Activated naive CD4-positive, alpha-beta T cell treated with anti-CD3 and anti-CD28 coated beads, Interleukin-2, amount 50 U/mL, for 24 hours (primary cell): ENCODE measurements around the gene ARHGEF40.

Source experiments
- H3K27ac Mint-ChIP-seq: one replicate; pipeline ENCODE4 v1.8.0; 2021; ENCODE audit warnings: mild to moderate bottlenecking, mixed read lengths
- H3K27me3 Mint-ChIP-seq: one replicate; pipeline ENCODE4 v1.8.0; 2021; ENCODE audit warnings: mixed read lengths
- H3K36me3 Mint-ChIP-seq: one replicate; pipeline ENCODE4 v1.8.0; 2021; ENCODE audit warnings: mixed read lengths
- H3K4me1 Mint-ChIP-seq: one replicate; pipeline ENCODE4 v1.8.0; 2021; ENCODE audit warnings: mixed read lengths
- H3K4me3 Mint-ChIP-seq: one replicate; pipeline ENCODE4 v1.8.0; 2021; ENCODE audit warnings: mild to moderate bottlenecking, mixed read lengths
- H3K9me3 Mint-ChIP-seq: one replicate; pipeline ENCODE4 v1.8.0; 2021; ENCODE audit warnings: mixed read lengths

The ARHGEF40 gene

GRCh38 chr14:21083565-21084325 lies 13.6 kb downstream of the ARHGEF40 start:
- Mint-ChIP-seq H3K4me1 (peaks cover 19% of the 10 kb centered on the region), H3K36me3 (no peaks in the 10 kb centered on the region), H3K27me3 (no peaks in the 10 kb centered on the region), H3K4me3 (no peak overlapping the region), H3K9me3 (no peaks in the 10 kb centered on the region), H3K27ac (no peak overlapping the region)

DNA sequence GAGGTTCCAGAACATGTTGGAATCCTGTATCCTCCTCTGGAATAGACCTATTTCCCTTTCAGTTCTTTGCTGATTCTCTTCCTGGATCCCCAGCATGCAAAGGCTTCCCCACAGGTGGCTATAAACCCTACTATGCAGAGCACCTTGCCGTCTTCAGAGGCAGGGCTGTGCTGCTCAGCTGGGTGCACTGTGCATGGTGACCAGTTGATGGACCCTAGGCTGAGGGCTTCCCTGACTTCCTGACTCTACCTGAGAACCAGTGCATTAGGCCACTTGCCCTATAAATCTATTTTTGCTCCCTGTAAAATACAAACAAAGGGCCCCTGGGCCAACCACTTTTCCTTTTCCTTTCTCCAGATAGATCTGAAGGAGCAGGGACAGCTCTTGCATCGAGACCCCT lies 14.3 kb downstream of the ARHGEF40 start:
- Mint-ChIP-seq H3K27me3 (no peaks in the 10 kb centered on the region), H3K4me1 (peaks cover 22% of the 10 kb centered on the region), H3K4me3 (no peak overlapping the region), H3K36me3 (no peaks in the 10 kb centered on the region), H3K27ac (no peak overlapping the region), H3K9me3 (no peaks in the 10 kb centered on the region)

DNA sequence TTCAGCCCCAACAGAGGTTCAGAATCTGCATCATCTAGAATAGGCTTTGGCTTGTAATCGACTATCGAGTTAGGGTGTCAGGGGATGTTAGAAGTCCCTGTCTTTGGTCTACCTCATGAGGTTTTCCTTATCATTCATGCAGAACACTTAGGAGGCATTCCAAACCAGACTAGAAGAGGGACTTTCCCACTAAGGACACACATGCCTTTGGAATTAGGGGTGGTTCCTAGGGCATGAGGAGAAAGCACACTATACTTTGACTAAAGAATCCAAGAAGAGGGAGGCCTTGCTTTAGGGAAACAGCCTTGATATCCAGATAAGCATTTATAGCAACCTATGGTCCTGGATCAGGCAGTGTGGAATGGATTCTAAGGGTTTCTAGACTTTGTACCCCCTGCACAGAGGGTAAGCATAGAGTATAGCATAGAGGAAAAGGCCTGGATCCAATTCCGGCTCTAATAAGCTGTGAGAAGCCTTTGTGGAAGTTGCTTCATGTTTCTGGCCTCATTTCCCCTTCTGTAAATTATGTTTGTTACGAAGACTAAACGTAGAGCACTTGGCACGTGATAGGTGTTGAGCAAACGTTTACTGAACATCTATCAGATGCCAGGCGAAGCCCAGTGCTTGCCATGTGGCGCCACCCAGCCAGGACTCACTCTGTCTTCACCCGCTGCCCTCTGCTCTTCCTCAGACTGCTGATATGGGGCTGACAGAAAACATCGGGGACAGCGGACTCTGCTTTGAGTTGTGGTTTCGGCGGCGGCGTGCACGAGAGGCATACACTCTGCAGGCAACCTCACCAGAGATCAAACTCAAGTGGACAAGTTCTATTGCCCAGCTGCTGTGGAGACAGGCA lies 15.1 kb downstream of the ARHGEF40 start:
- peaks cover 22% of the 10 kb centered on the region for H3K4me1 Mint-ChIP-seq
- no peaks in the 10 kb centered on the region for H3K27me3 Mint-ChIP-seq
- H3K4me3 Mint-ChIP-seq, result no peak overlapping the region
- H3K36me3 Mint-ChIP-seq, result no peaks in the 10 kb centered on the region
- no peak overlapping the region for H3K27ac Mint-ChIP-seq
- no peaks in the 10 kb centered on the region for H3K9me3 Mint-ChIP-seq

DNA sequence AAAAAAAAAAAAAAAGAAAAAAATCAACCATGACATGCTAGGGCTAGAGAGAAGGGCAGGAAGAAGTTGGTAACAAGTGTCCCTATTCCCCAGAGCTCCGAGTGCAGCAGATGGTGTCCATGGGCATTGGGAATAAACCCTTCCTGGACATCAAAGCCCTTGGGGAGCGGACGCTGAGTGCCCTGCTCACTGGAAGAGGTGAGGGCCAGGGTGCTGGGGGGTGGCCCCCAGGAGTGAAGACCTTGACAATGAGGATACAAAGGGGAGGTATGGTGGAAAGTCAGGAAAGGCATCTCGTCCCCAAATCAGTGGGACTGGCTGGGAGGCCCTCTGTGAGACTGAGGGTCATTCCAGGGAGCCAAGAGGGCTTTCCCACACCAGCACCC lies 16.8 kb downstream of the ARHGEF40 start:
- Mint-ChIP-seq H3K27ac (peak overlapping the region; percentile 79), H3K9me3 (no peaks in the 10 kb centered on the region), H3K4me3 (peak overlapping the region; percentile 13), H3K4me1 (peaks cover 22% of the 10 kb centered on the region), H3K27me3 (no peaks in the 10 kb centered on the region), H3K36me3 (no peaks in the 10 kb centered on the region)

DNA sequence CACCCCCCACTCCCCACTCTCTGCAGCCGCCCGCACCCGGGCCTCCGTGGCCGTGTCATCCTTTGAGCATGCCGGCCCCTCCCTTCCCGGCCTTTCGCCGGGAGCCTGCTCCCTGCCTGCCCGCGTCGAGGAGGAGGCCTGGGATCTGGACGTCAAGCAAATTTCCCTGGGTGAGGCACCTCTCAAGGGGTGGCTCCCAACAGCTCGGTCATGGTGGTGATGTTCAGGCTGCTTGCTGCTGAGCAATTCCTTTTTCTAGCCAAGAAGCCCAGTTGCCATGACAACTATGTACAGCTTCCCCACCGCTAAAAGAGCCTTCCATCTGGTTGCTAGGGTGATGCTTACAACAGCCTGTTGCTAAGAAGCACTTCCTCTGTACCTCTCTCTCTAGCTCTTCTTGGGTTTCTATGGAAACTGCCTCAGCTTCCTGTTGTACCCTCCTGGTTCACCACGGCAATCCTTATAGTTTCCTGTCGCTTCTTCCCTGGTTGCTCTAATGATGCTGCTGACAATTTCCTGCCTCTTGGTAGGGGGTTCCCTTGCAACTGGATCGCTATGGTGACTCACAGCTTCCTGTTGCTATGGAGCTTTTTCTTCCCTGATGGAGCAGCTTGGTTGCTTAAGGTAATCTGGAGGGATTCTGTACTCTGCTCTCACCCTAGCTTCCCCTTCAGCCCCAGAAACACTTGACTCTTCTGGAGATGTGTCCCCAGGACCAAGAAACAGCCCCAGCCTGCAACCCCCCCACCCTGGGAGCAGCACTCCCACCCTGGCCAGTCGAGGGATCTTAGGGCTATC lies 17.4 kb downstream of the ARHGEF40 start:
- Mint-ChIP-seq H3K27ac (peak overlapping the region; percentile 63), H3K36me3 (peaks cover 1% of the 10 kb centered on the region), H3K27me3 (no peaks in the 10 kb centered on the region), H3K4me1 (peaks cover 24% of the 10 kb centered on the region), H3K4me3 (peak overlapping the region; percentile 27), H3K9me3 (no peaks in the 10 kb centered on the region)

GRCh38 chr14:21088687-21089086 lies 18.6 kb downstream of the ARHGEF40 start:
- H3K36me3 Mint-ChIP-seq, result peaks cover 1% of the 10 kb centered on the region
- H3K4me3 Mint-ChIP-seq, result no peak overlapping the region
- peak overlapping the region; percentile 52 for H3K27ac Mint-ChIP-seq
- H3K27me3 Mint-ChIP-seq, result no peaks in the 10 kb centered on the region
- peaks cover 30% of the 10 kb centered on the region for H3K4me1 Mint-ChIP-seq
- no peaks in the 10 kb centered on the region for H3K9me3 Mint-ChIP-seq

DNA sequence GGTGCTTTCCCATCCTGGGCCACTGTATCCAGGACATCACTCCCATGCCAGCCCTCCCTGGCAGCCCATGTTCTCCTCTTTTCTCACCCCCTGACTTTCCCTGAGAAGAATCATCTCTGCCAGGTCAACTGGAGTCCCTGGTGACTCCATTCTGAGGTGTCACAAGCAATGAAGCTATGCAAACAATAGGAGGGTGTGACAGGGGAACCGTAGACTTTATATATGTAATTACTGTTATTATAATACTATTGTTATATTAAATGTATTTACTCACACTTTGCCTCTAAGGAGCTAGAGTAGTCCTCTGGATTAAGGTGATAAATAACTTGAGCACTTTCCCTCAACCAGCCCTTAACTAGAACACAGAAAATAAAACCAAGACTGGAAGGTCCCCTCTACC lies 19.2 kb downstream of the ARHGEF40 start:
- no peak overlapping the region for H3K27ac Mint-ChIP-seq
- H3K36me3 Mint-ChIP-seq, result peaks cover 1% of the 10 kb centered on the region

DNA sequence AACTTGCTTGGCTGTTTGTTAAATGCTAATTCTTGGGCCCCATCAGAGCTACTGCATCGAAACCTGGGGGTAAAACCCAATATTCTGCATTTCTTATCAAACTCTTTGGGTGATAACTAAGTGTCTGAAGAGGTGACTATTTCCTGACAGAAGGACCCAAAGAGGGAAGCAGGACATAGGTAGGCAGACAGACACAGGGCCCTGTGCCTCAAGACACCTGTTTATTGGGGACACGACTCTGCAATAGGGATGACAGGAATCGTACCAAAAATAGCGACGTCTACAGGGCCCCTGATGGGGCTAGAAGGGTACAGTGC lies 19.7 kb downstream of the ARHGEF40 start:
- H3K27me3 Mint-ChIP-seq, result no peaks in the 10 kb centered on the region
- peaks cover 30% of the 10 kb centered on the region for H3K4me1 Mint-ChIP-seq
- no peak overlapping the region for H3K4me3 Mint-ChIP-seq
- H3K36me3 Mint-ChIP-seq, result peaks cover 1% of the 10 kb centered on the region
- H3K9me3 Mint-ChIP-seq, result no peaks in the 10 kb centered on the region
- H3K27ac Mint-ChIP-seq, result no peak overlapping the region

More for the DNA sequence above, 19.2 kb downstream of the ARHGEF40 start:
- Mint-ChIP-seq H3K4me3 (no peak overlapping the region), H3K9me3 (no peaks in the 10 kb centered on the region), H3K4me1 (peaks cover 30% of the 10 kb centered on the region), H3K27me3 (no peaks in the 10 kb centered on the region)

DNA sequence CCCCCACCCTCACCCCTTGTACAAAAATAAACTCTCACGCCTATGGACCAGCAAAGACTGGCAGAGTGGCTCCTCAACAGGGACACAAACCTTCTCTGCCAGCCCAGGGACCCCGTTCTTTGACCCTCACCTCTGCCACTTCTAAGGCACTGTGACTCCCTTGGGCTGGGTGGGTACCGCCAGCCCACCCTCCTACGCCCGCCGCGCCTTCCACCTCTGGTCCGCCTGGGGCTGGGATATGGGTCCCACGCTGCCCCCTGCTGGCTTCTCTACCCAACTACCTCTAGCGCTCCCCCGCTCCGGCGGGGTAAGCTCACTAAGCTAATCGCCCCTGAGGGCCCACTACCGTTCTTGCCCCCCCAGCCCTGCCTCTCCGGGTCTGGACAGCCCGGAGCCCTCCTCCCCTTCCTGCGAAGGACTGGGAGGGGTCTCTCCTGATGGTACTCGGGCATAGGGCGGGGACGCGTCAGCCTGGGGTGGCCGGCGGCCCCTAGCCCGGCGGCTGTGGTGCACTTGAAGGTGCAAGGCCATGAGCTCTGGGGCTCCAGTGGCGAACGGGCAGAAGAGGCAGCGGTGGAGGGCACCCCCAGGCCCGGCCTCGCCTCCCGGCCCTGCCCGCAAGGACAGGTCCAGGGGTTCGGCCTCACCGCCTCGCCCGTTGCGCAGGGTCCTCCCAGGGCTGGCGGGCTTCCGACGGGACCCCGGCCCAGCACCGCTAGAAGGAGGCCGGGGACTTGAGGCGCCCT lies 20.3 kb downstream of the ARHGEF40 start:
- no peak overlapping the region for H3K4me3 Mint-ChIP-seq
- H3K4me1 Mint-ChIP-seq, result peaks cover 30% of the 10 kb centered on the region
- H3K9me3 Mint-ChIP-seq, result no peaks in the 10 kb centered on the region
- H3K27ac Mint-ChIP-seq, result no peak overlapping the region
- no peaks in the 10 kb centered on the region for H3K27me3 Mint-ChIP-seq
- peaks cover 1% of the 10 kb centered on the region for H3K36me3 Mint-ChIP-seq

GRCh38 chr14:21090940-21091663 lies 21.0 kb downstream of the ARHGEF40 start:
- Mint-ChIP-seq H3K27me3 (no peaks in the 10 kb centered on the region), H3K27ac (no peak overlapping the region), H3K4me1 (peaks cover 30% of the 10 kb centered on the region), H3K4me3 (no peak overlapping the region), H3K36me3 (peaks cover 1% of the 10 kb centered on the region), H3K9me3 (no peaks in the 10 kb centered on the region)

- Mint-ChIP-seq H3K4me1 (peaks cover 29% of the 10 kb centered on the region), H3K27ac (no peak overlapping the region), H3K4me3 (no peak overlapping the region), H3K9me3 (no peaks in the 10 kb centered on the region), H3K36me3 (peaks cover 1% of the 10 kb centered on the region), H3K27me3 (no peaks in the 10 kb centered on the region)
These were observed 21.7 kb downstream of the ARHGEF40 start for GRCh38 chr14:21091821-21092272.

DNA sequence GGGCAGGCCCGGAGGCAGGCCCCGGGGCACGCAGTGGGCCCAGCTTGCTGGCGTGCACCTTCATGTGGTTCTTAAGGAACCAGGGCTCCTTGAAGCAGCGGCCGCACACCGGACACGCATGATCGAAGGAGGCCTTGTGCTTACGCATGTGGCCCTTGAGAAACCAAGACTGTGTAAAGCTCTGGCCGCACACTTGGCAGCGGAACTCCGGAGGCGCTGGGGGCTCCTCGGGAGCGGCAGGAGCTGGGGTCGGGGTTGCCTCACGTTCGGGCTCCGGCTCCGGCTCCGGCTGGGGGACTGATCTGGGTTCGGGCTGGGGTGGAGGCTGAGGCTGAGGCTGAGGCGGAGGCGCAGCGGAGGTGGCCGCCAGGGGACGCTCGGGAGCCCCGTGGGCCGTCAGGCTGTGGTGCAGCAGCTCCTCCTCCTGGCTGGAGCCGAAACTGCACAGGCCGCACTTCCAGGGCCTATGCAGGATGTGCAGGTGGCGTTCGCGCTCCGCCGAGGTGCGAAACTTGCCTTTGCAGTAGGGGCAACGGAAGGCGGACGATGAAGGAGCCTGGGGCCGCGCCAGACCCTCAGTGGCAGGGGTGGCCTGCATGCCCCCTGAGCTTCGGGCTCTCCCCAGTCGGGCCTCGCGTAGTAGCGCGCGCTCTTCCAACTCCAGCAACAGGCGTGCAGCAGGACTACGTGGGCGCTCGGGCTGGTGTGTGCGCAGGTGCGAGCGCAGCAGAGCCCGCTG lies 22.3 kb downstream of the ARHGEF40 start:
- Mint-ChIP-seq H3K27me3 (no peaks in the 10 kb centered on the region), H3K9me3 (no peaks in the 10 kb centered on the region), H3K27ac (peak overlapping the region; percentile 24), H3K4me1 (peaks cover 30% of the 10 kb centered on the region), H3K36me3 (peaks cover 1% of the 10 kb centered on the region), H3K4me3 (no peak overlapping the region)

GRCh38 chr14:21093018-21093417 lies 22.9 kb downstream of the ARHGEF40 start:
- H3K9me3 Mint-ChIP-seq, result no peaks in the 10 kb centered on the region
- H3K4me1 Mint-ChIP-seq, result peaks cover 25% of the 10 kb centered on the region
- H3K27me3 Mint-ChIP-seq, result no peaks in the 10 kb centered on the region
- no peak overlapping the region for H3K27ac Mint-ChIP-seq
- H3K36me3 Mint-ChIP-seq, result peaks cover 1% of the 10 kb centered on the region
- H3K4me3 Mint-ChIP-seq, result no peak overlapping the region
